DOHH2 (cell line): ENCODE data around the gene PBRM1.

Experiments
- H3F3A ChIP-seq: fragments of 200-600 bp; sonication (generic), shearing (Covaris generic); 2 replicates; pipeline ENCODE4 v1.6.0; 2016; ENCODE audit warnings: antibody characterized with exemption, mild to moderate bottlenecking; ENCODE audit not compliant: control insufficient read depth, insufficient read depth
- H3K27ac ChIP-seq: fragments of 200-600 bp; sonication (generic); 2 replicates; pipeline ENCODE4 v1.5.1; 2014; ENCODE audit warnings: low read depth, mild to moderate bottlenecking, low read length, moderate library complexity
- H3K27me3 ChIP-seq: fragments of 200-600 bp; sonication (generic); 2 replicates; pipeline ENCODE4 v1.6.1; 2014; ENCODE audit warnings: mild to moderate bottlenecking, low read length, mixed read lengths; ENCODE audit not compliant: control insufficient read depth
- H3K36me3 ChIP-seq: fragments of 200-600 bp; sonication (generic); 2 replicates; pipeline ENCODE4 v1.6.1; 2014; ENCODE audit warnings: mild to moderate bottlenecking, low read length, moderate library complexity, mixed read lengths; ENCODE audit not compliant: control insufficient read depth
- H3K4me1 ChIP-seq: fragments of 200-600 bp; sonication (generic); 2 replicates; pipeline ENCODE4 v1.6.1; 2014; ENCODE audit warnings: mild to moderate bottlenecking, low read length, mixed read lengths; ENCODE audit not compliant: control insufficient read depth
- H3K4me2 ChIP-seq: fragments of 200-600 bp; sonication (generic); 2 replicates; pipeline ENCODE4 v1.6.0; 2014; ENCODE audit warnings: mild to moderate bottlenecking, low read length, moderate library complexity
- H3K4me3 ChIP-seq: fragments of 200-600 bp; sonication (generic); 2 replicates; pipeline ENCODE4 v1.5.1; 2014; ENCODE audit warnings: mild to moderate bottlenecking, low read length, mixed read lengths
- H3K79me2 ChIP-seq: fragments of 200-600 bp; sonication (generic); 2 replicates; pipeline ENCODE4 v1.6.1; 2014; ENCODE audit warnings: mild to moderate bottlenecking, low read length, mixed read lengths; ENCODE audit not compliant: control insufficient read depth
- H3K9me2 ChIP-seq: fragments of 200-600 bp; sonication (generic); replicated peaks from 2 replicates; pipeline ENCODE4 v1.6.1; 2014; ENCODE audit warnings: mild to moderate bottlenecking, low read length, mixed read lengths; ENCODE audit not compliant: control insufficient read depth
- H3K9me3 ChIP-seq: fragments of 200-600 bp; sonication (generic); 2 replicates; pipeline ENCODE4 v1.6.1; 2014; ENCODE audit warnings: antibody characterized with exemption, low read length, mixed read lengths; ENCODE audit not compliant: control insufficient read depth, insufficient read depth
- H4K20me1 ChIP-seq: fragments of 200-600 bp; sonication (generic); 2 replicates; pipeline ENCODE4 v1.6.0; 2014; ENCODE audit warnings: low read depth, mild to moderate bottlenecking, antibody characterized with exemption, low read length, moderate library complexity; ENCODE audit not compliant: control insufficient read depth, insufficient read depth
- CTCF ChIP-seq: fragments of 200-600 bp; sonication (generic); IDR thresholded peaks from one replicate; pipeline ENCODE4 v1.5.1; 2014; ENCODE audit warnings: antibody characterized with exemption, mild to moderate bottlenecking, low read depth, low read length; ENCODE audit not compliant: poor library complexity, severe bottlenecking
- EZH2phosphoT487 ChIP-seq: fragments of 200-600 bp; sonication (generic); IDR thresholded peaks from 2 replicates; pipeline ENCODE4 v1.6.1; 2017; ENCODE audit warnings: borderline replicate concordance, mild to moderate bottlenecking, antibody characterized with exemption, low read length, moderate library complexity, mixed read lengths

The PBRM1 gene

GRCh38 chr3:52596658-52597265 is 89.0 kb downstream of the PBRM1 start:
- no peaks in the 10 kb centered on the region for H3K27me3 ChIP-seq
- no peaks in the 10 kb centered on the region for H4K20me1 ChIP-seq
- no peaks in the 10 kb centered on the region for H3K9me2 ChIP-seq
- no peak overlapping the region for H3K27ac ChIP-seq
- no peaks in the 10 kb centered on the region for H3K4me1 ChIP-seq
- H3K36me3 ChIP-seq: peaks cover 51% of the 10 kb centered on the region
- H3K4me3 ChIP-seq: no peak overlapping the region
- H3F3A ChIP-seq: no peaks in the 10 kb centered on the region
- no peaks in the 10 kb centered on the region for H3K79me2 ChIP-seq
- peaks cover 11% of the 10 kb centered on the region; the same call in 1 of the 2 replicates for H3K9me3 ChIP-seq
- TF ChIP-seq EZH2phosphoT487 (no peak), CTCF (no peak)
- H3K4me2 ChIP-seq: no peak overlapping the region

- TF ChIP-seq EZH2phosphoT487 (no peak), CTCF (no peak)
- H3K36me3 ChIP-seq: peaks cover 42% of the 10 kb centered on the region
- H3K79me2 ChIP-seq: no peaks in the 10 kb centered on the region
- H3K4me1 ChIP-seq: no peaks in the 10 kb centered on the region
- H3K4me3 ChIP-seq: no peak overlapping the region
- H4K20me1 ChIP-seq: no peaks in the 10 kb centered on the region
- H3K9me3 ChIP-seq: no peaks in the 10 kb centered on the region
- no peak overlapping the region for H3K27ac ChIP-seq
- H3K9me2 ChIP-seq: no peaks in the 10 kb centered on the region
- H3F3A ChIP-seq: no peaks in the 10 kb centered on the region
- no peak overlapping the region for H3K4me2 ChIP-seq
- no peaks in the 10 kb centered on the region for H3K27me3 ChIP-seq
These were observed 92.6 kb downstream of the PBRM1 start for GRCh38 chr3:52593103-52593502.

GRCh38 chr3:52574056-52574965 is 111.4 kb downstream of the PBRM1 start:
- no peaks in the 10 kb centered on the region for H3F3A ChIP-seq
- no peak overlapping the region for H3K4me3 ChIP-seq
- H3K27me3 ChIP-seq: no peaks in the 10 kb centered on the region
- no peaks in the 10 kb centered on the region for H3K4me1 ChIP-seq
- H4K20me1 ChIP-seq: no peaks in the 10 kb centered on the region
- no peak overlapping the region for H3K4me2 ChIP-seq
- TF ChIP-seq CTCF (no peak), EZH2phosphoT487 (no peak)
- H3K9me2 ChIP-seq: no peaks in the 10 kb centered on the region
- H3K79me2 ChIP-seq: no peaks in the 10 kb centered on the region
- peaks cover 58% of the 10 kb centered on the region for H3K36me3 ChIP-seq
- H3K9me3 ChIP-seq: no peaks in the 10 kb centered on the region
- H3K27ac ChIP-seq: no peak overlapping the region
